ENCODE results near the gene DOCK3. TPM values are rescaled to one million over a fixed set of nuclear protein-coding genes. Genes with fewer than 3 reads are reported as not detected.

Gene DOCK3
- total and polyA plus RNA-seq, 2 donors from 2014 or later: 0.49 to 0.54 TPM

DNA sequence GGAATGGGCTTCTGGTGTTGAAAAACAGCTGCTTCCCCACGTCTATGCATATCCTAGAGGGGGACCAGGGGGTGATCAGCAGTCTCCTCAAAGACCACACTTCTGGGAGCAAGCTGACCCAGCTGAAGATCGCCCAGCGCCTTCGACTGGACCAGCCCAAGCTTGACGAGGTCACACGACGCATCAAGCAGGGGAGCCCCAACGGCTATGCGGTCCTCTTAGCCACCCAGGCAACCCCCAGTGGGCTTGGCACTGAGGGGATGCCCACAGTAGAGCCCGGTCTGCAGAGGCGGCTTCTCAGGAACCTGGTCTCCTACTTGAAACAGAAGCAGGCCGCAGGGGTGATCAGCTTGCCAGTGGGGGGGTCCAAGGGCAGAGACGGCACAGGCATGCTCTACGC is 718.8 kb downstream of the DOCK3 start:
- H3K36me3 ChIP-seq (ENCODE audit: control insufficient read depth in 2 of 3, insufficient read depth in 3 of 3, low read length in 3 of 3): peaks cover 9 to 34% (median 14%) of the 10 kb centered on the region in 3 donors
- H3K9me3 ChIP-seq (ENCODE audit: control insufficient read depth in 2 of 3, insufficient read depth in 1 of 3, low read length in 3 of 3): no peaks in the 10 kb centered on the region
- intact Hi-C loops (cut with DNase I): no loop called here
- H3K27me3 ChIP-seq (ENCODE audit: control insufficient read depth, insufficient read depth, low read length): no peaks in the 10 kb centered on the region
- TF ChIP-seq, protein P1, sequence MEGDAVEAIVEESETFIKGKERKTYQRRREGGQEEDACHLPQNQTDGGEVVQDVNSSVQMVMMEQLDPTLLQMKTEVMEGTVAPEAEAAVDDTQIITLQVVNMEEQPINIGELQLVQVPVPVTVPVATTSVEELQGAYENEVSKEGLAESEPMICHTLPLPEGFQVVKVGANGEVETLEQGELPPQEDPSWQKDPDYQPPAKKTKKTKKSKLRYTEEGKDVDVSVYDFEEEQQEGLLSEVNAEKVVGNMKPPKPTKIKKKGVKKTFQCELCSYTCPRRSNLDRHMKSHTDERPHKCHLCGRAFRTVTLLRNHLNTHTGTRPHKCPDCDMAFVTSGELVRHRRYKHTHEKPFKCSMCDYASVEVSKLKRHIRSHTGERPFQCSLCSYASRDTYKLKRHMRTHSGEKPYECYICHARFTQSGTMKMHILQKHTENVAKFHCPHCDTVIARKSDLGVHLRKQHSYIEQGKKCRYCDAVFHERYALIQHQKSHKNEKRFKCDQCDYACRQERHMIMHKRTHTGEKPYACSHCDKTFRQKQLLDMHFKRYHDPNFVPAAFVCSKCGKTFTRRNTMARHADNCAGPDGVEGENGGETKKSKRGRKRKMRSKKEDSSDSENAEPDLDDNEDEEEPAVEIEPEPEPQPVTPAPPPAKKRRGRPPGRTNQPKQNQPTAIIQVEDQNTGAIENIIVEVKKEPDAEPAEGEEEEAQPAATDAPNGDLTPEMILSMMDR (IDR thresholded peaks at IDR 0.05; ENCODE audit: borderline replicate concordance, extremely low read depth, insufficient read depth): no peak
- no peak overlapping the region for H3K9ac ChIP-seq (ENCODE audit: low read length in 3 of 3)
- no peak for FAIRE-seq
- no peak overlapping the region for H3K27ac ChIP-seq (ENCODE audit: low read depth in 2 of 2, low read length in 2 of 2)
- peaks cover 0 to 26% (median 15%) of the 10 kb centered on the region in 3 donors for H3K4me1 ChIP-seq (ENCODE audit: control insufficient read depth in 2 of 3, insufficient read depth in 2 of 3, low read depth in 1 of 3, low read length in 3 of 3)
- DNase-seq: no peak
- no peak overlapping the region for H3K4me3 ChIP-seq (ENCODE audit: low read length in 3 of 3)

DNA sequence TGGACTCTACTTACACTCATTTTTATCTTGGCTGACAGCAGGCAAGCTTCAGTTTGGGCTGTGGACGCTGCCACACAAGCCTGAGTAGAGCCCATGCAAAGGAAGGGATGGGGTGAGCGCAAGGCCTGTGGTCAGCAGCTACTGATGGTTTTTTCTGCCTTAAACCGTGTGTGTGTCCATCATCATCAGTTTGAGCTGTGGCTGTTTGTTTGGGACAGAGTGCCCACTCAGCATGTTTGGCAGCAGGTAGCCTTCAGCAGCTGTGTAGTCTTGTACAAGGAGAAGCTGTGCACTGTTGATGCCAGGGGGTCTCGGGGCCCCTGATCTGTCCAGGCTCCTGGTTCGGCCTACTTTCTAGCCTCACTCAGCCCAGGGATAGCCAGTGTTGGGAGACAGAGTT is 719.8 kb downstream of the DOCK3 start:
- Histone ChIP-seq H3K4me1 (ENCODE audit: control insufficient read depth in 2 of 3, insufficient read depth in 2 of 3, low read depth in 1 of 3, low read length in 3 of 3) (peaks cover 0 to 26% (median 15%) of the 10 kb centered on the region in 3 donors), H3K9ac (ENCODE audit: low read length in 3 of 3) (no peak overlapping the region), H3K9me3 (ENCODE audit: control insufficient read depth in 2 of 3, insufficient read depth in 1 of 3, low read length in 3 of 3) (no peaks in the 10 kb centered on the region), H3K27me3 (ENCODE audit: control insufficient read depth, insufficient read depth, low read length) (no peaks in the 10 kb centered on the region), H3K36me3 (ENCODE audit: control insufficient read depth in 2 of 3, insufficient read depth in 3 of 3, low read length in 3 of 3) (peaks cover 10 to 33% (median 17%) of the 10 kb centered on the region in 3 donors), H3K27ac (ENCODE audit: low read depth in 2 of 2, low read length in 2 of 2) (no peak overlapping the region), H3K4me3 (ENCODE audit: low read length in 3 of 3) (no peak overlapping the region)
- intact Hi-C loops (cut with DNase I): no loop called here
- DNase-seq (no peak), FAIRE-seq (no peak)
- TF ChIP-seq, protein P1 (IDR thresholded peaks at IDR 0.05; ENCODE audit: borderline replicate concordance, extremely low read depth, insufficient read depth): no peak

DNA sequence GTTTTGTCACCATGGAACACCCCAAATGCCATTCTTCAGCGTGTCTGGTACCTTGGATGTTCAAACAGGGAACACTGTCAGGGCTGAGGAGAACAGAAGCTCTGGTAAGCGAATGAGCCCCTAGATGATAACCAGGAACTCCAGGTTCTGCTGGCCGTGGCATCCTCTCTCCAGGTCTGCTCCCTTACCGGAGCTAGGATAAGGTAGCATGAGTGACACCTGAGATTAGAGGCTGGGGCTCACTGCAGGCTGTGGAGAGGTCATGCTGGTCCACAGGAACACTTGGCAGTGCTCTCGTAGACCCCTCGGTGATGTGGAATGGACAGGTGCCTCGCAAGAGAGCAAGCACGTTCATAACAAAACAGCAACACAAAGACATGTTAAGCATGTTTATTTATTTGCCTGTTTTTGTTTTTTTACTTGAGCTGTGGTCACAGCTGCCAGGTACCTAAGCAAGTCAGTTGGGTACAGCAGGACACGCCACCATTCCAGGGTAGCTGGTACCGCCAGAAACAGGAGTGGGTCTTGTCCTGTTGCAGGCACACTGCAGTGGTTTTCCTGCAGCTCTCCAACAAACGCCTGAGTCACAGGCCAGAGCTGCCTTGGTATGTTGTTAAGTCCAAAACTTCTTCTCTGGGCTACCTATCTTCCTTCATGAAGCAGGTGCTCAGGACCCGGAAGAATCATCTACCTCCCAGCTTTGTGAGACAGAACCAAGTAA is 720.9 kb downstream of the DOCK3 start:
- Histone ChIP-seq H3K27ac (ENCODE audit: low read depth in 2 of 2, low read length in 2 of 2) (no peak overlapping the region), H3K9me3 (ENCODE audit: control insufficient read depth in 2 of 3, insufficient read depth in 1 of 3, low read length in 3 of 3) (no peaks in the 10 kb centered on the region), H3K36me3 (ENCODE audit: control insufficient read depth in 2 of 3, insufficient read depth in 3 of 3, low read length in 3 of 3) (peaks cover 10 to 33% (median 23%) of the 10 kb centered on the region in 3 donors), H3K4me1 (ENCODE audit: control insufficient read depth in 2 of 3, insufficient read depth in 2 of 3, low read depth in 1 of 3, low read length in 3 of 3) (peaks cover 0 to 21% (median 7%) of the 10 kb centered on the region in 3 donors), H3K27me3 (ENCODE audit: control insufficient read depth, insufficient read depth, low read length) (no peaks in the 10 kb centered on the region), H3K4me3 (ENCODE audit: low read length in 3 of 3) (no peak overlapping the region), H3K9ac (ENCODE audit: low read length in 3 of 3) (no peak overlapping the region)
- FAIRE-seq: no peak
- TF ChIP-seq, protein P1 (IDR thresholded peaks at IDR 0.05; ENCODE audit: borderline replicate concordance, extremely low read depth, insufficient read depth): no peak
- no peak for DNase-seq
- intact Hi-C loops (cut with DNase I): no loop called here

All from kidney (tissue), 14 donors.